Hypothalamus (tissue), 51 donors: Measurements from ENCODE around the gene B3GALT6.
"Not testable (repeated sequence)": the region's sequence is repeated elsewhere in the genome, so short reads cannot be mapped to it uniquely, and the experiment has no call there.

Source experiments
- DNase-seq, 51 donors: peaks; one replicate each; lab custom pipeline; 2025; lab: John Stamatoyannopoulos, UW

Gene B3GALT6

GRCh38 chr1:1242461-1243265 is 10.6 kb downstream of the B3GALT6 start:
- DNase-seq = no peak

GRCh38 chr1:1243266-1243660 is 11.2 kb downstream of the B3GALT6 start:
- no peak for DNase-seq

GRCh38 chr1:1243807-1244191 is 11.8 kb downstream of the B3GALT6 start:
- DNase-seq = no peak

GRCh38 chr1:1244192-1244811 is 12.3 kb downstream of the B3GALT6 start:
- no peak for DNase-seq

GRCh38 chr1:1245178-1245816 is 13.3 kb downstream of the B3GALT6 start:
- no peak for DNase-seq

GRCh38 chr1:1245817-1246576 is 14.0 kb downstream of the B3GALT6 start:
- DNase-seq = no peak

GRCh38 chr1:1246577-1247340 is 14.7 kb downstream of the B3GALT6 start, which contains the start of gene C1QTNF12:
C1QTNF12 (minus strand) TSS chr1:1246722; CDS start chr1:1246690, 32 bp downstream.
- DNase-seq = no peak

GRCh38 chr1:1247341-1247913 is 15.4 kb downstream of the B3GALT6 start:
- no peak for DNase-seq

GRCh38 chr1:1248009-1248913 is 16.2 kb downstream of the B3GALT6 start:
- DNase-seq = not testable (repeated sequence)

GRCh38 chr1:1250786-1251284 is 18.8 kb downstream of the B3GALT6 start:
- DNase-seq = no peak

GRCh38 chr1:1253314-1253713 is 21.3 kb downstream of the B3GALT6 start:
- DNase-seq = no peak

GRCh38 chr1:1253972-1254666 is 22.1 kb downstream of the B3GALT6 start:
- no peak for DNase-seq

- DNase-seq = no peak
Observed at GRCh38 chr1:1254667-1254998, 22.6 kb downstream of the B3GALT6 start.

GRCh38 chr1:1255078-1255477 is 23.0 kb downstream of the B3GALT6 start:
- DNase-seq = no peak

GRCh38 chr1:1255611-1256010 is 23.6 kb downstream of the B3GALT6 start:
- no peak for DNase-seq

GRCh38 chr1:1256956-1257871 is 25.2 kb downstream of the B3GALT6 start:
- no peak for DNase-seq

- no peak for DNase-seq
Observed at GRCh38 chr1:1259119-1259488, 27.1 kb downstream of the B3GALT6 start.
